Measurements from ENCODE around the gene ACRV1. TPM values are rescaled to one million over a fixed set of nuclear protein-coding genes. Genes with fewer than 3 reads are reported as not detected.
"Not testable (repeated sequence)": the region's sequence is repeated elsewhere in the genome, so short reads cannot be mapped to it uniquely, and the experiment has no call there.

Gene ACRV1, protein sequence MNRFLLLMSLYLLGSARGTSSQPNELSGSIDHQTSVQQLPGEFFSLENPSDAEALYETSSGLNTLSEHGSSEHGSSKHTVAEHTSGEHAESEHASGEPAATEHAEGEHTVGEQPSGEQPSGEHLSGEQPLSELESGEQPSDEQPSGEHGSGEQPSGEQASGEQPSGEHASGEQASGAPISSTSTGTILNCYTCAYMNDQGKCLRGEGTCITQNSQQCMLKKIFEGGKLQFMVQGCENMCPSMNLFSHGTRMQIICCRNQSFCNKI
- total RNA-seq (2014; rRNA removed; shearing (Covaris generic)) = not detected in 2 replicates
- not detected in 2 replicates for polyA plus RNA-seq (2014; cell fraction: nucleus; rRNA removed)

DNA sequence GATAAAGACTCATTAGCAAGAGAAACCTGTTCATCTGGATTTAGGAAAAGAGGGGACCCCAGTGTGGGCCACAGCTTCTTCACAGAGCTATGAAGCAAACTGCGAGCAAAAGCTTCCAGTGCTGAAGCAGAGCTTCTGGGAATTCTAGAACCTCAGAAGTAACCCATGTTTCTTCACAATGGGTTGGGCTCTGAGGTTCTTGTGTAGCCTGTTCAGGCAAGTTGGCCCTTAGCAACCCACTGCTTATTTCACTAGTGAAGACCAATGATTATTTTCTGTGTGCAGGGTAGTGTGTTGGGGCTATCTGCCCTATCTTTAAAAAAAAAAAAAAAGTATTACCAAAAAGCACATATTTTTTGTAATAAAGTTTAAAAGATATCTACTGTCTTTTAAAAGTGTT, at the start of gene ACRV1:
Gene ACRV1 (minus strand): TSS at position 101 of the 400 bp plus-strand sequence. CDS start 67 bp downstream, at position 34.
- DNase-seq (ENCODE audit: extremely low read depth, low read depth) = no peak

DNA sequence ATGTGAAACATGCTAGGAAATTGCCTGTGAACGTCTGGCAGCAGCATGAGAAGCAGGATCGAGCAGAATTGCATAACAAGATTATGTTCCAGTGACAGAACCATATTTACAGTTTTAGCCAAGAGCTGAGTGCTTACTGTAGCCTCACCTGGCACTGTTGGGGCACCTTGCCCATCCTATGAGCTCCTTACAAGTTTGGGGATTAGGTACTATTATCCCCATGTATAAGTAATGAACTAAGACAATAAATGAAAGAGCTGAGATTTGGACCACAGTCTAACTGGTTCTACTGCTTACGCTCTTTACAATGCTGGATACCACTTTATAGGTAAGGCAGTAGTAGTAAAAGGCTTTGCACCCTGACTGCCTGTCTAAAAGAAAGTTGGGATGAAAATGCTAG, 48.3 kb upstream of the ACRV1 start:
- DNase-seq (ENCODE audit: extremely low read depth, low read depth) = no peak

DNA sequence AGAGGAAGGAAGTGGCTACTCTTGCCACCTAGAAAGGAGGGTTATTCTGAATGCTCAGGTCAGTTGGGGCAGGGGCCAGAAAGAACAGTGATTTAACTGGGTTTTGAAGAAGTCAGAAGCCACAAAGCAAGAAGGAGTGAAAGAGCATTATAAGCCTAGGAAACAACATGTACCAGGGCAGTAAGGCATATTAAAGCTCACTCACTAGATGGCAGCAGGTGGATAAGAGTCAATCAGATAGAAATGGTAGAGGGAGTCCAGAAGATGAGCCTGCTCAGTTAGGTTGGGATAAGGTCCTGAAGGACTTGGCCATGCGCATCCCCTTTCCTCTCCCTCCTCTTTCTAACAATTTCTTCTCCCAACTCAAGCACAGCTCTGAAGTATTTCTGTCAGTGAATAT, 43.5 kb upstream of the ACRV1 start:
- peak; percentile 6 for DNase-seq (ENCODE audit: extremely low read depth, low read depth)

DNA sequence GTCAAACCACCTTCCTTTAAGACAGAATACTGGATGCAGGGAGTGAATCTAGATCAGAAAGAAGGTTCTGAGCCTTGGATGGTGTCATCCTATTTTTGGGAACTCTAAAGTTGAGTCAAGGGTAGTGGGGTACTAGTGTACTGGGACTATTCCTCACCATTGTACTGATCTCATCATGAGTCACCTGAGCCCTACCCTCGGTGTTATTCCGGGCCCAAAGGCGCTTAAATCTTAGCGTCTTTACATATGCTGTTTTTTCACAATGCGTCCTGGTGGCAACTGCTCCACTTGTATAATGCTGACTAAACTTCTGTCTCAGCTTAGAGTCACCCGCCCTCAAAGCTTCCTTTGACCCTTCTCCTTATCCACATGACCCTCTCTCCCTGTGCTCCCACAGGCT, 40.1 kb upstream of the ACRV1 start:
- no peak for DNase-seq (ENCODE audit: extremely low read depth, low read depth)

DNA sequence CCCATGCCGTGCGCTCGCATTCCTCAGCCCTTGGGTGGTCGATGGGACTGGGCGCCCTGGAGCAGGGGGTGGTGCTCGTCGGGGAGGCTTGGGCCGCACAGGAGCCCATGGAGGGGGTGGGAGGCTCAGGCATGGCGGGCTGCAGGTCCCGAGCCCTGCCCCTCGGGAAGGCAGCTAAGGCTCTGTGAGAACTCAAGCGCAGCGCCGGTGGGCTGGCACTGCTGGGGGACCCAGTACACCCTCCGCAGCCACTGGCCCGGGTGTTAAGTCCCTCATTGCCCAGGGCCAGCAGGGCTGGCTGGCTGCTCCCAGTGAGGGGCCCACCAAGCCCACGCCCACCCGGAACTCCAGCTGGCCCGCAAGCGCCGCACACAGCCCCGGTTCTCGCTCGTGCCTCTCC, 24.0 kb upstream of the ACRV1 start:
- DNase-seq (ENCODE audit: extremely low read depth, low read depth) = not testable (repeated sequence)

DNA sequence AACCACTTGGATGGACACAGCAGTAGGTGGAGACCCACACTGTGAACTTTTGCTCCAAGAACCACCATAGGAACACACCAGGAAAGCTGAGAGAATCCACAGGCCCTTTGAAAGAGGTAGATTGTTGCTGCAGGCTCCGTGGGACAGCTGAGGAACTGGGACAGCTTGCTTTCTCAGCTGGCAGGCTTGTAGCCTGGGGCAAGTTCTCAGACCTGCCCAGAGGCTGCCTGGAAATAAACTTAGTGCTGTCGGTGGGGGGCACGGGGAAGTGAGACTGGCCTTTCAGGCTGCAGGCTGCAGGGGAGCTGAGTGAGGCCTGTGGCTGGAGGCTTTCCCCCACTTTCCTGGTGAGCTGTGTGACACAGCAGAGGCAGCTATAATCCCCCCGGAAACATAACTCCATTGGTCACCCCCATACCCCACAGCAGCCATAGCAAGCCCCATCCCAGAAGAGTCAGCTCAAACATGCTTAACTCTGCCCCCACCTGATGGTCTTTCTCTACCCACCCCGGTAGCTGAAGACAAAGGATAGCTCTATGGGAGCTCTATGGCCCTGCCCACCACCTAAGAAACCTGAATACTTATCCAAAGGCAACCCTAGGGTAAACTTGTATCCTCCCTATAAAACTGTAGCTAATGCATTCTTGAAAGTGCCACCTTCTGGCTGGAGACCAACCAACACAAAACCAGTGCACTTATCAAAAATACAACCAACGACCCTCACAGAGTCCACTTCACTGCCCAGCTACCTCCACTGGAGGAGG, 21.4 kb upstream of the ACRV1 start:
- DNase-seq (ENCODE audit: extremely low read depth, low read depth) = no peak

DNA sequence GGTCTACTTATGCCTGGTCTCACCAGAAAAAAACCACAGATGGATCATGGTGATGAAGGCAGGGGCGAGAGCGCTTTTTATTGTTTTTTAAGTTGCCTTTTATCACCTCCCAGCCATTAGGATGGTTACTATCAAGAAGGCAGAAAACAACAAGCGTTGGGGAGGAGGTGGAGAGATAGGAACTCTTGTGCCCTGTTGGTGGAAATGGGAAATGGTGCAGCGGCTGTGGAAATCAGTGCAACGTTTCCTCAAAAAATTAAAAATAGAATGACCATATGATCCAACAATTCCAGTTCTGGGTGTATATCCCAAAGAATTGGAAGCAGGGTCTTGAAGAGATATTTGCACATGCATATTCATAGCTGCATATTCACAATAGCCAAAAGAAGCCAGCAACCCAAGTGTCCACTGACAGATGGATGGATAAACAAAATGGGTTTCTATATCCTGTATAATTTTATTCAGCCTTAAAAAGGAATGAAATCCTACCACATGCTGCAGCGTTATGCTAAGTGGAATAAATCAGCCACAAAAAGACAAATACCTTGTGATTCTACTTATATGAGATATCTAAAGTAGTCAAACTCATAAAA, 20.5 kb upstream of the ACRV1 start:
- no peak for DNase-seq (ENCODE audit: extremely low read depth, low read depth)

DNA sequence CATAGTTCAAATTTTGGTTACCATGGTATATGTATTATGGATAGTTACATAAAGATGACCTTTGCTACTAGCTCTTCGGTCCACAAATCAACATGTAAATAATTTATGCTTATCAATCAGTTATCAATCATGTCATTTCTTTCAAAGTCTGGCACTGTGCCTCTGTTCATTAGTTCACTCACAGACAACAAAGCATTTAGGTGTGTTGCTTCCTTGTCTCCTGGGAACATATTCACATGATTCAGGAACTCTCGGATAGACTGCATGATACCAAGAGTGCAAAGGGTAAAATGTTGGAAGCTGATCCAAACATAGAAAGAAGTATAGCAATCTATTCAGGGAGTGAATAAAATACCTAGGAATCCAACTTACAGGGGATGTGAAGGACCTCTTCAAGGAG, 14.3 kb upstream of the ACRV1 start:
- DNase-seq (ENCODE audit: extremely low read depth, low read depth) = no peak

DNA sequence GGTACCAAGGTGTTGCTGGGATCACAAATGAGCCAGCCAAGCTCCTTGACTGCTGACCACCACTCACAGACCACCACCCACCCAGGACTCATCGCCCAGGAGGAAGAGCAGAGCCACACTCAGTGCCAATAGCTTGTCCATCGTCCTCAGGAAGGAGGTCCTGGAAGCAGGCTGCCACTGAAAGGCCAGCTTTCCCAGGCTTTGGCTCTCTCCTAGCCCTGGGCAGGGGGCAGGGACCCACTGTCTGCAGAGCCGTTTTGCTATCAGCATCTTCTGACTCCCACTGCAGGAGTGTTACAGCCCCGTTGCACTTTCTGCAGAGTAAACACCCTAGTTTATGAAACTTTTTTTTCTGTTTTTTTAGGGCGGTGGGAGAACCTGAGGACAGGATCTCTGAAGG, 12.2 kb upstream of the ACRV1 start:
- no peak for DNase-seq (ENCODE audit: extremely low read depth, low read depth)

DNA sequence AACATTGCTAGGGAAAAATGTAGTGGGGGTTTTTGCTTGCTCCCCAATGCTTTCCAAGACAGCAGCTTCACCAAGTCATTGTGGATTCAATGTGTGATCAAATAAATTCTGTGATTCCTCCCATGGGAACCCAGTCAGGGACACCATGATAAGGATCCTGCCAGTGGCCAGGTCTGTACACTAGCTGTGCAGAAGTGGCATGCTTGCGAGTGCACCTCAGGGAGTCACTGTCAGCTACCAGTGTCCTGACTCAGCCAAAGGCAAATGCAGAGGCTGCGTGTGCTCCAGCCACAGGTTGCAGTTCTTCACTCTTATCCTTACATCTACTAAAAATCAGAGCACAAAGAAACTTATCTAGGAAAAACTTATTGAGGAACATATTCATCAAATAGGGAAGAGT, 9.4 kb upstream of the ACRV1 start:
- DNase-seq (ENCODE audit: extremely low read depth, low read depth) = no peak

DNA sequence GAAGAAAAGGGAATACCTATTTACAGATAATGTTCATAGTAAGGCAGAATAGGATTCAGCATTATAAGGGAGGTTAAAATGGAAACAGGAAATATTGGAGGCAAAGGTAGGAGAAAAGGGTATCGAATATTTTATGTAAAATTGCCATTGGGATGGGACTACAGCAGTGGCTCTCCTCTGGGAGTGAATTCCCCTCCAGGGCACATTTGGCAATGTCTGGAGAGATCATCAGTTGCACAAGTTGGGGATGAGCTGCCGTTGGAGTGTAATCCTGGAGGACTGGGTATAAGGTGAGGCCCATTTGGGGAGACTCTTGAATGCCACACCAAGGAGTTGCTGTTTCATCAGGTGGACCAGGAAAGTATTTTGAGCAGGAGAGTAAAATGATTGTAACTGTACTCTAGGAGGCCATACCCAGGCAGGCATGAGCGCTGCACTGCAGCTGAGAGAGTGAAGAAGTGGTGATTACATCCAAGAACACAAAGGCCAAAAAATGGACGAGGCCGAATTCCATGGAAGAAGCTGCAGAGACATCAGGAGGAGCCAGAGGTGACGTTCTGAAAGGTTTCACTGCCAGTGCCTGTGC, 8.7 kb upstream of the ACRV1 start:
- no peak for DNase-seq (ENCODE audit: extremely low read depth, low read depth)

DNA sequence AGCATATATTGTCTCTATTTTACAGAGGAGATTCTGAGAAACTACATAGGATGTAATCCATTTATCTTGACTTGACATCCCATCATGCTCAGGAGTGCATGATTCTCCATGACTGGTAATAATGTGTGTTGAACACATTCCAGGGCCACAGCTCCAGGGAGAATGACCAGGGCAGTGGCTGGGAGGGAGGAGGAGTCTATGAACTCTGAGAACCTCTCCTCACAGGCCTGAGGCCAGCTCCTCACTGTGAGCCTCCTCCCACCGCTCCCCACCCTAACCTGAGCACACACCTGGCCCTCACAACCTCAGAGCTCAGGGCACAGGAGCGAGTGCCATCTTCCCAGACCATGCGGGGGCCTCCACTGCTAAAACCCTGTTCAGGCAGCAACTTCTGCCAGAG, 8.0 kb upstream of the ACRV1 start:
- DNase-seq (ENCODE audit: extremely low read depth, low read depth) = no peak

DNA sequence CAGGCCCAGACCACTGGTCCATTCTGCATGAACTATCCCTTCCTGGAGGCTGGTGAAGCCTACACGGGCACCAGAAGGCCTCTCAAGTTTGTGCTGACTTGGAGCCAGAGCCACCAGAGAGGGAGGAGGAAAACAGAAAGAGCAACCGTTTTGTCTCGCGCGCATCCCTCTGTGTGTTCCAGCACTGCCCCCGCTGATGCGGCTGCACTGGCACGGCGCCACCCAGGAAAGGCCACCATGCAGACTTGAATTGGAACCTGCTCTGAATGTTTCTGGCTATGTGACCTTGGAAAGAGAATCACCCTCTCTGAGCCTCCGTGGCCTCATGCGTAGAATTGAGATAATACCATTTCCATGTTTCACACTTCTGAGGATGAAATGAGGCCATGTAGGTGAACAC, 7.4 kb upstream of the ACRV1 start:
- DNase-seq (ENCODE audit: extremely low read depth, low read depth) = no peak

DNA sequence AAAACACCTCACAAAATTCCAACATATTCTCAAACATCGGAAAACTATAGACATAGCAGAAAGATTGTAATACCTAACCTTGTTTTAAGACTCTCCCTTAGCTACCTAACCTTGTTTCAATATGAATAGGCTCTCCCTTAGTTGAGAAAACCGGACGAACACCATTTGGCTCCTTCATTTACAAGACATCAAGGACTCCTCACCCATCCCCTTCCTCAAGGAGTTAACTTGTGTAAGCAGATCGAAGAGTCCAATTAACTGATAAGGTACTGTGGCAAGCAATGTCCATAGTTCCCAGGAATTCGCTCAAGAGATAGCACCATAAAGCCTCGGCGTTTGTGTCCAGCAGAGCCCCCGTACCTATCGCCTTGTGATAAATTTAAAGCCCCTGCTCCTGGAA, 4.6 kb upstream of the ACRV1 start:
- no peak for DNase-seq (ENCODE audit: extremely low read depth, low read depth)

DNA sequence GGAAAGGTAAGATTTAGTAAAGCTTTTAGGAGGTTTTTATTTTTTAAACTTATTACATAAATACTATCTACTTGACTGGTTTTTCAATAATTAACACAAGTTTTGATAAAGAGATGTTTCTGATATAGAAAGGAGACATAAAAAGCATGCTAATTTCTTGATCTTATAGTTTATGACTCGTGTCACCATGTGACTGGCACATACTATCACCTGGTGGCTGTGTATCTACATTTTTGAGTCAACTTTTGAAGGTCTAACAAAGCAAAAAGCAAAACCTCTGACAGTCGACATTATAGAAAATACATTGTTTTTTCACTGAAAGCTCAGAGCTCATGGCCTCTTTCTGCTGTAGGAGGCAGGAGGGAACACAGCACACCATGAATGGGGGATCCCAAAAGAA, 810 bp downstream of the ACRV1 start:
- no peak for DNase-seq (ENCODE audit: extremely low read depth, low read depth)

DNA sequence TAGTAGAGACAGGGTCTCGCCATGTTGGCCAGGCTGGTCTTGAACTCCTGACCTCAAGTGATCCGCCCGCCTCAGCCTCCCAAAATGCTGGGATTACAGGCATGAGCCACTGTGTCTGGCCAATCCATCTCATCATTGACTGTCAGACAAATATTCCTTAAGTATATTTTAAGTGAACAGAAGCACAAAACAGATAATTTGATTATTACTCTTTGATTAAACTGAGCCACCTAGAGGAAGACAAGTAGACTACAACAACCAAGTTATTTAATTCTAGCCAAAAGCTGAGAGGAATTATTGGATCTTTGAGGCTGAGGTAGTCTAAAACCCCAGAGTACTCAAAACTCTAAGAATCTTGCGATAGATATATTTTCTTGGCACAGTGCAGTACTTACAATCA, 1.2 kb downstream of the ACRV1 start:
- no peak for DNase-seq (ENCODE audit: extremely low read depth, low read depth)

DNA sequence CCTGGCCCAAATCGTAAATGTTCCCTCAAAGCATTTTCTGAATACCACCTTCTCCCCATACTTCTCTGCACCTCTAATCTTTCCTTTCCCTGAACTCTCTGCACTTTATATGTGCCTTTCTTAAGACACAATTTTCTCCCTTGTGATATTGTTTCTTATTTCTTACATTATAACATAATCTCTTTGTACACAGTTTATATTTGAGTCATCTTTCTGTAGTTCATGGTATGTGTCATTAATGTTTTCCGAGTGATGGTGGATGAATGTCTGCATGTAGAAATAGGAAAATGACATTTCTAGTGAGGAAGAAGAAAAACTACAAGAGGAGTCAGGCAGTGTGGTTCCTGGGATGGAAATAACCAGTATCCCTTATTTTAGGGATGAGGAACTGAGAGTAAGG, 5.5 kb downstream of the ACRV1 start:
- no peak for DNase-seq (ENCODE audit: extremely low read depth, low read depth)

DNA sequence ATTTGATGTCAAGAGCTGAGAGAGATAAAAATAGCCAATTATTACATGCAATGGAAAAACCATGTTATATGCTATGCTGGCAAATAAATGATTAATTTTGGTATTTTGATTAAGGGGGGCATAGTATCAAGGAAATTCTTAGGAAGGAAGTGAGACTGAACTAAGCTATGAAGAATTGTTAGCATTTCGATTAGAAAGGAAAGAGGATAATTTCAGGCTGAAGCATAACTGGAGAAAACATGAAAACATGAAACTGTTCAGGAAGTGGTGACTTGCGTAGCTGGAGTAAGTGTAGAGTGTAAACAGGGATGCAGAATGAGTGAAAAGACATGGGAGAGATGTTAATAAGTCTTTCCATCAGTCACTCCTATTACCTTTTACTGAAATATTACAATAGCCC, 6.4 kb downstream of the ACRV1 start:
- no peak for DNase-seq (ENCODE audit: extremely low read depth, low read depth)

DNA sequence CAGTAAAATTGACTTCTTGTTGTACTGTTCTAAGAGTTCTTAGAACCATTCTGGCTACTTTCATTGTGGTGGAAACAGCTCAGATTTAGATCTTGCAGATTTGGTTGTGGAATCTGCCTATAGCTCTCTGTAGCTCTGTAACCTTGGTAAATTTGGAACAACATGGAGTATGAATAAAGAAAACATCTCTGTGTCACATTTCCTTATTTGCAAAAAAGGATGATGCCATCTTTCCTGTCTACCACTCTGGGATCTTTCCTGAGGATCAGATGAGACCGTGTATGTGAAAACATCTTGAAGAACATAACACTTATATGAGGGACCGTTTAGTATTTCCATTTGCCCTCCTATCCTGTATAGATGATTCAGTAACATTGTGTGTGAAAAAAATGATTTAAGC, 9.1 kb downstream of the ACRV1 start:
- DNase-seq (ENCODE audit: extremely low read depth, low read depth) = no peak

DNA sequence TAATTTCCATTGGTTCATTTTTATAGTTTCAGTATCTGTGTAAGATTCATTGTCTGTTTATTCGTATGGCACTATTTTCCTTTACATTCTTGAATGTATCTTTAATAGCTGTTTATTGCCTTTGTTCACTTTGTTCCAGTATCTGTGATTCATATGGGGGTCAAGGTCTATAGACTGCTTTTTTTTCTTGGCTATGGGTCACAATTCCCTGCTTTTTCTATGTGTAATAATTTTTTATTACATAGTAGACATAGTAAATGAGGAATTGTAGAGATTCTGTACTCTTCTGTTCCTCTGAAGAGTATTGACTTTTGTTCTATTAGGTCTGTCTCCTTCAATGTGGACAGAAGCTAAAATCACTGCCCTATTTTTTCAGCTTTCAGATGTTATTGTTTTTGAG, 10.5 kb downstream of the ACRV1 start:
- no peak for DNase-seq (ENCODE audit: extremely low read depth, low read depth)

DNA sequence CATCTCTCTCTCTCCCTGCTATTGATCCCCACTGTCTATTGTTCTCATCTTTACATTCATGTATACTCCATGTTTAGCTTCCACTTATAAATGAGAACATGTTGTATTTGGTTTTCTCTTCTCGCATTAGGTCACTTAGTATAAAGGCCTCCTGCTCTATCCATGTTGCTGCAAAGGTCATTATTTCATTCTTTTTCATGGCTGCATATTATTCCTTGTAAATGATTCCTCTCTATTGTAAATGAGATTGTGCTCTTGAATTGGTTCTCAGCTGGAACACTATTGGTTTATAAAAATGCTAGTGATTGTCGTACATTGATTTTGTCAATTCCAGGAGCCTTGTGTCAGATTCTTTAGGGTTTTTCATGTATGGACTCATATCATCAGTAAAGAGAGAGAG, 13.5 kb downstream of the ACRV1 start:
- no peak for DNase-seq (ENCODE audit: extremely low read depth, low read depth)

DNA sequence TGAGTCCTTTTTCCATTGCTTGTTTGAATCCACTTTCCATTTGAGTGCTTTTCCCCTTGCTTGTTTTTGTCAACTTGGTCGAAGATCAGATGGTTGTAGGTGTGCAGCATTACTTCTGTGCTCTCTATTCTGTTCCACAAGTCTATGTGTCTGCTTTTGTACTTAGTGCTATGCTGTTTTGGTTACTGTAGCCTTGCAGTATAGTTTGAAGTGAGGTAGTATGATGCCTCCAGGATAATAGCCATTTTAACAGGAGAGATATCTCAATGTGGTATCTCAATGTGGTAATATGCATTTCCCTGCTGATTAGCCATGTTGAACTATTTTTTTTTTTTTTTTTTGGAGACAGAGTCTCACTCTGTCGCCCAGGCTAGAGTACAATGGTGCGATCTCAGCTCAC, 16.7 kb downstream of the ACRV1 start:
- no peak for DNase-seq (ENCODE audit: extremely low read depth, low read depth)

Data from NCI-H460 (cell line).